NT2/D1 (cell line): ENCODE measurements around the gene DNAJB6.

ENCODE experiments used
- DNase-seq: peaks from one replicate; pipeline ENCODE4 v3.0.0-alpha.2; 2011; ENCODE audit warnings: low read depth, low spot score
- H3K27me3 ChIP-seq: 2 replicates; pipeline ENCODE4 v1.6.0; 2011; ENCODE audit warnings: mild to moderate bottlenecking; ENCODE audit not compliant: insufficient read length, insufficient read depth
- H3K36me3 ChIP-seq: 2 replicates; pipeline ENCODE4 v1.6.1; 2011; ENCODE audit warnings: mild to moderate bottlenecking, low read length, mixed read lengths; ENCODE audit not compliant: insufficient read depth, insufficient read length
- H3K4me1 ChIP-seq: 2 replicates; pipeline ENCODE4 v1.5.1; 2011; ENCODE audit not compliant: insufficient read depth, insufficient read length
- H3K4me3 ChIP-seq: 2 replicates; pipeline ENCODE4 v1.5.1; 2011; ENCODE audit warnings: low read depth; ENCODE audit not compliant: insufficient read length
- H3K9ac ChIP-seq: 2 replicates; pipeline ENCODE4 v1.6.0; 2011; ENCODE audit warnings: low read depth; ENCODE audit not compliant: insufficient read length
- H3K9me3 ChIP-seq: 2 replicates; pipeline ENCODE4 v1.5.1; 2011; ENCODE audit warnings: mild to moderate bottlenecking, low read length; ENCODE audit not compliant: insufficient read depth
- SUZ12 ChIP-seq: IDR thresholded peaks from 2 replicates; pipeline ENCODE4 v1.6.1; 2011; ENCODE audit not compliant: insufficient read length, insufficient read depth; ENCODE audit errors: extremely low read depth
- YY1 ChIP-seq: IDR thresholded peaks from 2 replicates; pipeline ENCODE4 v1.6.1; 2011; ENCODE audit not compliant: insufficient read length, insufficient read depth
- ZNF274 ChIP-seq: IDR thresholded peaks from 2 replicates; pipeline ENCODE4 v1.6.1; 2011; ENCODE audit warnings: mild to moderate bottlenecking, low read depth, low read length

DNAJB6 gene

GRCh38 chr7:157460721-157461120, 123.9 kb downstream of the DNAJB6 start:
- Histone ChIP-seq H3K4me3 (no peak overlapping the region), H3K36me3 (no peaks in the 10 kb centered on the region), H3K9ac (no peak overlapping the region), H3K27me3 (peaks cover 41% of the 10 kb centered on the region), H3K9me3 (no peaks in the 10 kb centered on the region), H3K4me1 (peaks cover 3% of the 10 kb centered on the region)
- TF ChIP-seq ZNF274: no peak
- TF ChIP-seq SUZ12: no peak
- TF ChIP-seq YY1: no peak
- no peak for DNase-seq

- DNase-seq: no peak
- H3K9me3 ChIP-seq: no peaks in the 10 kb centered on the region
- no peak for TF ChIP-seq YY1
- no peak for TF ChIP-seq SUZ12
- TF ChIP-seq ZNF274: no peak
- H3K36me3 ChIP-seq: no peaks in the 10 kb centered on the region
- no peak overlapping the region for H3K4me3 ChIP-seq
- H3K9ac ChIP-seq: no peak overlapping the region
- H3K27me3 ChIP-seq: peaks cover 36% of the 10 kb centered on the region
- peaks cover 3% of the 10 kb centered on the region for H3K4me1 ChIP-seq
Observed at GRCh38 chr7:157461573-157462418, 125.0 kb downstream of the DNAJB6 start.

GRCh38 chr7:157462419-157462771, 125.6 kb downstream of the DNAJB6 start:
- H3K9me3 ChIP-seq: no peaks in the 10 kb centered on the region
- TF ChIP-seq ZNF274: no peak
- no peak for TF ChIP-seq YY1
- TF ChIP-seq SUZ12: no peak
- H3K9ac ChIP-seq: no peak overlapping the region
- no peaks in the 10 kb centered on the region for H3K36me3 ChIP-seq
- DNase-seq: no peak
- peaks cover 30% of the 10 kb centered on the region for H3K27me3 ChIP-seq
- H3K4me3 ChIP-seq: no peak overlapping the region
- peaks cover 3% of the 10 kb centered on the region for H3K4me1 ChIP-seq

- no peaks in the 10 kb centered on the region for H3K9me3 ChIP-seq
- H3K4me3 ChIP-seq: no peak overlapping the region
- DNase-seq: no peak
- TF ChIP-seq SUZ12: no peak
- no peak for TF ChIP-seq ZNF274
- H3K36me3 ChIP-seq: no peaks in the 10 kb centered on the region
- no peak overlapping the region for H3K9ac ChIP-seq
- H3K27me3 ChIP-seq: peaks cover 29% of the 10 kb centered on the region
- peaks cover 3% of the 10 kb centered on the region for H3K4me1 ChIP-seq
Observed at GRCh38 chr7:157462840-157463239, 126.0 kb downstream of the DNAJB6 start.

GRCh38 chr7:157463245-157463644, 126.4 kb downstream of the DNAJB6 start:
- Histone ChIP-seq H3K36me3 (no peaks in the 10 kb centered on the region), H3K4me3 (no peak overlapping the region), H3K27me3 (peaks cover 27% of the 10 kb centered on the region), H3K4me1 (peaks cover 3% of the 10 kb centered on the region), H3K9me3 (no peaks in the 10 kb centered on the region), H3K9ac (no peak overlapping the region)
- TF ChIP-seq SUZ12: no peak
- no peak for TF ChIP-seq YY1
- TF ChIP-seq ZNF274: no peak
- DNase-seq: no peak

- Histone ChIP-seq H3K9ac (no peak overlapping the region), H3K27me3 (peaks cover 20% of the 10 kb centered on the region), H3K4me3 (no peak overlapping the region), H3K9me3 (no peaks in the 10 kb centered on the region), H3K4me1 (peaks cover 1% of the 10 kb centered on the region), H3K36me3 (no peaks in the 10 kb centered on the region)
- DNase-seq: peak; percentile 15
- TF ChIP-seq ZNF274 (no peak), SUZ12 (no peak), YY1 (no peak)
Observed at GRCh38 chr7:157464111-157464970, 127.5 kb downstream of the DNAJB6 start.
